ENCODE results near the gene CSTF2. TPM values are rescaled to one million over a fixed set of nuclear protein-coding genes. Genes with fewer than 3 reads are reported as not detected.

CSTF2 gene
- total RNA-seq, 4 donors from 2014 or later, result 15.3 to 26.5 (median 18.0) TPM

- no peak overlapping the region for H3K4me3 ChIP-seq
- no peak for DNase-seq
- intact Hi-C loops (cut with DNase I; ENCODE audit: low total_unique reads), result no loop called here
- in situ Hi-C loops (cut with MboI; ENCODE audit: low pct_ligation_motif_present in 1 of 4, low pct_unique_long_range_greater_than_20kb in 1 of 4, low sequenced_read_pairs in 3 of 4), result no loop called here
- TF ChIP-seq EP300 (IDR thresholded peaks at IDR 0.05; ENCODE audit: low read depth), result no peak
- TF ChIP-seq CTCF (IDR thresholded peaks at IDR 0.05), result no peak
- no peak for TF ChIP-seq POLR2AphosphoS5 (IDR thresholded peaks at IDR 0.05)
- TF ChIP-seq POLR2A (IDR thresholded peaks at IDR 0.05), result no peak
- no peak overlapping the region for H3K27ac ChIP-seq
- no peaks in the 10 kb centered on the region for H3K36me3 ChIP-seq
- no peaks in the 10 kb centered on the region for H3K27me3 ChIP-seq
- H3K9me3 ChIP-seq, result no peaks in the 10 kb centered on the region
- no peaks in the 10 kb centered on the region for H3K4me1 ChIP-seq
- WGBS, 2 donors (ENCODE audit: low coverage in 1 of 2), result 59% methylated on average over 6 of the region's 6 CpGs; no CpG with 5 or more reads in 1 of the 2 donors
These were observed 43.2 kb downstream of the CSTF2 start for GRCh38 chrX:100863326-100863864.

GRCh38 chrX:100864657-100865391 is 44.6 kb downstream of the CSTF2 start:
- peak overlapping the region in 2 of 4 donors; percentile 40 to 44 for H3K27ac ChIP-seq
- H3K27me3 ChIP-seq, result no peaks in the 10 kb centered on the region
- no peak for DNase-seq
- in situ Hi-C loops (cut with MboI; ENCODE audit: low pct_ligation_motif_present in 1 of 4, low pct_unique_long_range_greater_than_20kb in 1 of 4, low sequenced_read_pairs in 3 of 4), result no loop called here
- no peaks in the 10 kb centered on the region for H3K4me1 ChIP-seq
- TF ChIP-seq CTCF (IDR thresholded peaks at IDR 0.05), result no peak
- no peak for TF ChIP-seq EP300 (IDR thresholded peaks at IDR 0.05; ENCODE audit: low read depth)
- no peak for TF ChIP-seq POLR2AphosphoS5 (IDR thresholded peaks at IDR 0.05)
- no peak for TF ChIP-seq POLR2A (IDR thresholded peaks at IDR 0.05)
- no peaks in the 10 kb centered on the region for H3K36me3 ChIP-seq
- no peak overlapping the region for H3K4me3 ChIP-seq
- intact Hi-C loops (cut with DNase I; ENCODE audit: low total_unique reads), result no loop called here
- 64 to 100% methylated on average over 1 to 2 of the region's 2 CpGs for WGBS, 2 donors (ENCODE audit: low coverage in 1 of 2)
- H3K9me3 ChIP-seq, result no peaks in the 10 kb centered on the region

DNA sequence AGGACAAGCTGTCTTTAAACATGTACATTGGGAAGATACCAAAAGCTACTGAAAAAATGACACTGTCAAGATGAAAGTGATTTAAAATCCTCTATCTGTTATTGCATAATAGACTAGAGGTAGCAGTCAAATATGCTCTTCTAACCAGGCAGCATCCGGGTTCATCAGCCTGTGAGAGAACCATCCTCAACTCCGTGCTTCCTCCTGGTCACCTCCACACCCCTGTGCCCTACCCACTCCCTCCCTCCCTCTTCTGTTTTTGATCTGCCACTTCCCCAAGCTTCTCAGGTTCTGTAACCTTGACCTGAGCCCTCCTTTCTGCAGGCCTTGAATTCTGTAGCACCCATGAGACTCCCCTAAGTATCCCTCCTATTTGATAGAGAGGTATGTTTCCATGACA is 48.1 kb downstream of the CSTF2 start:
- Histone ChIP-seq H3K27me3 (no peaks in the 10 kb centered on the region), H3K4me1 (no peaks in the 10 kb centered on the region), H3K27ac (no peak overlapping the region), H3K36me3 (no peaks in the 10 kb centered on the region), H3K4me3 (no peak overlapping the region), H3K9me3 (no peaks in the 10 kb centered on the region)
- 45 to 63% methylated on average over 2 of the region's 2 CpGs for WGBS, 2 donors (ENCODE audit: low coverage in 1 of 2)
- in situ Hi-C loops (cut with MboI; ENCODE audit: low pct_ligation_motif_present in 1 of 4, low pct_unique_long_range_greater_than_20kb in 1 of 4, low sequenced_read_pairs in 3 of 4), result no loop called here
- DNase-seq, result no peak
- intact Hi-C loops (cut with DNase I; ENCODE audit: low total_unique reads), result no loop called here
- TF ChIP-seq EP300 (IDR thresholded peaks at IDR 0.05; ENCODE audit: low read depth) (no peak), CTCF (IDR thresholded peaks at IDR 0.05) (no peak), POLR2AphosphoS5 (IDR thresholded peaks at IDR 0.05) (no peak), POLR2A (IDR thresholded peaks at IDR 0.05) (no peak)

GRCh38 chrX:100870527-100870926 is 50.3 kb downstream of the CSTF2 start:
- Histone ChIP-seq H3K4me3 (peak overlapping the region in 1 of 4 donors; percentile 13), H3K27ac (no peak overlapping the region), H3K9me3 (no peaks in the 10 kb centered on the region), H3K4me1 (no peaks in the 10 kb centered on the region), H3K27me3 (no peaks in the 10 kb centered on the region), H3K36me3 (no peaks in the 10 kb centered on the region)
- intact Hi-C loops (cut with DNase I; ENCODE audit: low total_unique reads) (no loop called here), in situ Hi-C loops (cut with MboI; ENCODE audit: low pct_ligation_motif_present in 1 of 4, low pct_unique_long_range_greater_than_20kb in 1 of 4, low sequenced_read_pairs in 3 of 4) (no loop called here)
- DNase-seq, result no peak
- 34 to 66% methylated on average over 4 to 5 of the region's 5 CpGs for whole genome bisulfite sequencing, 2 donors (ENCODE audit: low coverage in 1 of 2)
- TF ChIP-seq CTCF (IDR thresholded peaks at IDR 0.05), result no peak
- no peak for TF ChIP-seq POLR2A (IDR thresholded peaks at IDR 0.05)
- TF ChIP-seq EP300 (IDR thresholded peaks at IDR 0.05; ENCODE audit: low read depth), result no peak
- TF ChIP-seq POLR2AphosphoS5 (IDR thresholded peaks at IDR 0.05), result no peak
